ENCODE measurements around the gene TUBB2B.
A peak's percentile ranks its signal among the peaks of the same experiment; 100 is the strongest.
"Not testable (repeated sequence)": the region's sequence is repeated elsewhere in the genome, so short reads cannot be mapped to it uniquely, and the experiment has no call there.

Gene TUBB2B

GRCh38 chr6:3258201-3258600 lies 30.7 kb upstream of the TUBB2B start:
- no peak for DNase-seq

- no peak for DNase-seq
These were observed 26.1 kb upstream of the TUBB2B start for GRCh38 chr6:3253597-3253961.

GRCh38 chr6:3252861-3253596 lies 25.6 kb upstream of the TUBB2B start:
- DNase-seq: no peak

GRCh38 chr6:3252369-3252768 lies 24.9 kb upstream of the TUBB2B start:
- DNase-seq: no peak

GRCh38 chr6:3251462-3252314 lies 24.2 kb upstream of the TUBB2B start:
- DNase-seq: peak; percentile 90

- peak; percentile 19 for DNase-seq
These were observed 22.8 kb upstream of the TUBB2B start for GRCh38 chr6:3250231-3250675.

- DNase-seq: no peak
These were observed 22.4 kb upstream of the TUBB2B start for GRCh38 chr6:3249821-3250220.

- DNase-seq: peak; percentile 88
These were observed 20.0 kb upstream of the TUBB2B start for GRCh38 chr6:3247255-3248146.

GRCh38 chr6:3245216-3245615 lies 17.8 kb upstream of the TUBB2B start:
- DNase-seq: no peak

GRCh38 chr6:3244832-3245161 lies 17.3 kb upstream of the TUBB2B start:
- DNase-seq: not testable (repeated sequence)

- peak; percentile 99 for DNase-seq
These were observed 16.8 kb upstream of the TUBB2B start for GRCh38 chr6:3244003-3244831.

GRCh38 chr6:3242768-3243167 lies 15.3 kb upstream of the TUBB2B start:
- DNase-seq: no peak

GRCh38 chr6:3241745-3242144 lies 14.3 kb upstream of the TUBB2B start:
- DNase-seq: not testable (repeated sequence)

GRCh38 chr6:3240595-3240994 lies 13.1 kb upstream of the TUBB2B start:
- no peak for DNase-seq

GRCh38 chr6:3239110-3239830 lies 11.8 kb upstream of the TUBB2B start:
- DNase-seq: no peak

GRCh38 chr6:3237761-3238662 lies 10.6 kb upstream of the TUBB2B start:
- DNase-seq: no peak

GRCh38 chr6:3236005-3236404 lies 8.6 kb upstream of the TUBB2B start:
- no peak for DNase-seq

GRCh38 chr6:3235486-3235885 lies 8.0 kb upstream of the TUBB2B start:
- no peak for DNase-seq

- no peak for DNase-seq
These were observed 6.5 kb upstream of the TUBB2B start for GRCh38 chr6:3233904-3234303.

- no peak for DNase-seq
These were observed 5.9 kb upstream of the TUBB2B start for GRCh38 chr6:3233321-3233720.

All from NCI-H2029 (cell line).